NCI-H2107 treated with DMSO at 0.1 percent for 48 hours (cell line): ENCODE results near the gene PPP1R18.
A peak's percentile ranks its signal among the peaks of the same experiment; 100 is the strongest.
"Not testable (repeated sequence)": the region's sequence is repeated elsewhere in the genome, so short reads cannot be mapped to it uniquely, and the experiment has no call there.

Source experiments
- DNase-seq: peaks from one replicate; lab custom pipeline; 2025; ENCODE audit not compliant: unreplicated experiment; lab: John Stamatoyannopoulos, UW

Gene PPP1R18

GRCh38 chr6:30686009-30686907, at the start of gene PPP1R18:
PPP1R18 (minus strand) TSS chr6:30686645; CDS start chr6:30686018, 627 bp downstream.
- no peak for DNase-seq

GRCh38 chr6:30735668-30736314, 49.3 kb upstream of the PPP1R18 start:
- no peak for DNase-seq

- no peak for DNase-seq
Measured at GRCh38 chr6:30732237-30732943, 45.9 kb upstream of the PPP1R18 start.

GRCh38 chr6:30730601-30731435, 44.4 kb upstream of the PPP1R18 start:
- DNase-seq: peak; percentile 77

- no peak for DNase-seq
Measured at GRCh38 chr6:30727920-30728553, 41.6 kb upstream of the PPP1R18 start.

- no peak for DNase-seq
Measured at GRCh38 chr6:30726506-30727413, 40.3 kb upstream of the PPP1R18 start.

- DNase-seq: no peak
Measured at GRCh38 chr6:30725713-30726505, 39.5 kb upstream of the PPP1R18 start.

GRCh38 chr6:30724906-30725667, 38.6 kb upstream of the PPP1R18 start:
- DNase-seq: no peak

- not testable (repeated sequence) for DNase-seq
Measured at GRCh38 chr6:30723843-30724741, 37.6 kb upstream of the PPP1R18 start.

GRCh38 chr6:30723159-30723842, 36.9 kb upstream of the PPP1R18 start:
- not testable (repeated sequence) for DNase-seq

GRCh38 chr6:30722280-30723112, 36.1 kb upstream of the PPP1R18 start:
- peak; percentile 36 for DNase-seq

- DNase-seq: not testable (repeated sequence)
Measured at GRCh38 chr6:30722025-30722279, 35.5 kb upstream of the PPP1R18 start.

GRCh38 chr6:30721198-30722024, 35.0 kb upstream of the PPP1R18 start:
- DNase-seq: peak; percentile 30

GRCh38 chr6:30720738-30721197, 34.3 kb upstream of the PPP1R18 start:
- no peak for DNase-seq
